Muscle layer of colon (tissue), 2 donors: ENCODE results near the gene IFITM2.

ENCODE experiments used
- H3K27ac ChIP-seq: one replicate; pipeline ENCODE4 v1.7.0; 2013; ENCODE audit warnings: low read depth, mild to moderate bottlenecking, low read length, moderate library complexity
- H3K27me3 ChIP-seq, 2 donors: one replicate each; pipeline ENCODE4 v1.7.0; 2013; ENCODE audit warnings: low read length in 2 of 2, mild to moderate bottlenecking in 2 of 2; ENCODE audit not compliant: insufficient read depth in 2 of 2, control insufficient read depth in 1 of 2
- H3K36me3 ChIP-seq: one replicate; pipeline ENCODE4 v1.7.0; 2013; ENCODE audit warnings: mild to moderate bottlenecking, low read length; ENCODE audit not compliant: insufficient read depth
- H3K4me1 ChIP-seq: one replicate; pipeline ENCODE4 v1.7.0; 2013; ENCODE audit warnings: mild to moderate bottlenecking, low read length; ENCODE audit not compliant: insufficient read depth
- H3K4me3 ChIP-seq, 2 donors: one replicate each; pipeline ENCODE4 v1.7.0; 2013; ENCODE audit warnings: low read length in 2 of 2, low read depth in 1 of 2, mild to moderate bottlenecking in 1 of 2, moderate library complexity in 1 of 2
- H3K9ac ChIP-seq: one replicate; pipeline ENCODE4 v1.7.0; 2013; ENCODE audit warnings: low read length
- H3K9me3 ChIP-seq: one replicate; pipeline ENCODE4 v1.7.0; 2013; ENCODE audit warnings: mild to moderate bottlenecking, low read length
- donor health status: abdominal sarcoma.
- donor health status: Adenocarcinoma of cecum.

IFITM2 gene

GRCh38 chr11:350723-351255, 43.2 kb downstream of the IFITM2 start:
- H3K36me3 ChIP-seq, result no peaks in the 10 kb centered on the region
- H3K4me1 ChIP-seq, result peaks cover 26% of the 10 kb centered on the region
- no peaks in the 10 kb centered on the region for H3K27me3 ChIP-seq
- H3K27ac ChIP-seq, result no peak overlapping the region
- H3K9me3 ChIP-seq, result no peaks in the 10 kb centered on the region
- H3K9ac ChIP-seq, result no peak overlapping the region
- no peak overlapping the region for H3K4me3 ChIP-seq

GRCh38 chr11:351411-351810, 43.8 kb downstream of the IFITM2 start:
- H3K36me3 ChIP-seq, result no peaks in the 10 kb centered on the region
- H3K27me3 ChIP-seq, result no peaks in the 10 kb centered on the region
- H3K9ac ChIP-seq, result no peak overlapping the region
- no peaks in the 10 kb centered on the region for H3K9me3 ChIP-seq
- no peak overlapping the region for H3K4me3 ChIP-seq
- peaks cover 26% of the 10 kb centered on the region for H3K4me1 ChIP-seq
- H3K27ac ChIP-seq, result no peak overlapping the region

- H3K4me3 ChIP-seq, result no peak overlapping the region
- no peaks in the 10 kb centered on the region for H3K36me3 ChIP-seq
- peak overlapping the region; percentile 31 for H3K9ac ChIP-seq
- H3K9me3 ChIP-seq, result no peaks in the 10 kb centered on the region
- no peaks in the 10 kb centered on the region for H3K27me3 ChIP-seq
- H3K27ac ChIP-seq, result peak overlapping the region; percentile 94
- peaks cover 26% of the 10 kb centered on the region for H3K4me1 ChIP-seq
These were observed 44.9 kb downstream of the IFITM2 start for GRCh38 chr11:352456-353031.

DNA sequence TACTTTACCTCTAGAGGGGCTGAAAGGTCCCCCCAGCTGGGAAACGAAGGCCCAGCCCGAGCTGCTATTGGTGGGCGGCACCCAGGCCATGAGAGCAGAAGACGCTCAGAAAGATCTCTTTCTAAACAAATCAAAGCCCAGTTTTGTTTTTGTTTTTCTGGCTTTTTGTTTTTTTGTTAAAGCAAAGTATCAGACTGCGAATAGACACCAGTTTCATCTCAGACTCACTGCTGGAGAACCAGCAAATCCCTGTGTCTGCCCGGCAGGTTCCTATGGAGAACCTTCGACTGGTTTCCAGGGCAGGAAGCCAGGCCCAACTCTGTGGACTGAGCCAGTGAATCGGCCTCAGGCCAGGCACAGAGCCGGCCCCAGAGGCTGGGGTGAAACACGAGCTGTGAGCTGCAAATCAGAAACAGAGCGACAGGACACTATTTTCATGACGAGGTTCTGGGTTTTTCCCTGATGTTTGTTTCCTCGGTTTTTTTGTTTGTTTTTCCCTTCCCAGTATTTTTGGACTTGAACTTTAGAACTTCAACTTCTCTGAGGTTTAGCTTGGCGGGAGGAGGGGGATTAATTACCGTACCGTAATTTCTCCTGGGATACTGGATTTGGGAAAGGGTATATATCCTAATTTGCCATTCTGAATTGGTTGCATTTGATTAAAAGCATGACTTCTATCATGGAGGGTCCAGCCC, 45.7 kb downstream of the IFITM2 start:
- H3K9ac ChIP-seq, result peak overlapping the region; percentile 31
- no peaks in the 10 kb centered on the region for H3K36me3 ChIP-seq
- peaks cover 26% of the 10 kb centered on the region for H3K4me1 ChIP-seq
- peak overlapping the region in 1 of 2 donors; percentile 19 for H3K4me3 ChIP-seq
- peak overlapping the region; percentile 94 for H3K27ac ChIP-seq
- H3K9me3 ChIP-seq, result no peaks in the 10 kb centered on the region
- no peaks in the 10 kb centered on the region for H3K27me3 ChIP-seq

GRCh38 chr11:355581-356458, 48.2 kb downstream of the IFITM2 start:
- Histone ChIP-seq H3K9ac (peak overlapping the region; percentile 58), H3K4me3 (peak overlapping the region in 1 of 2 donors; percentile 38), H3K36me3 (no peaks in the 10 kb centered on the region), H3K4me1 (peaks cover 32% of the 10 kb centered on the region), H3K27ac (peak overlapping the region; percentile 92), H3K27me3 (peaks cover 0 to 5% of the 10 kb centered on the region in 2 donors), H3K9me3 (no peaks in the 10 kb centered on the region)

DNA sequence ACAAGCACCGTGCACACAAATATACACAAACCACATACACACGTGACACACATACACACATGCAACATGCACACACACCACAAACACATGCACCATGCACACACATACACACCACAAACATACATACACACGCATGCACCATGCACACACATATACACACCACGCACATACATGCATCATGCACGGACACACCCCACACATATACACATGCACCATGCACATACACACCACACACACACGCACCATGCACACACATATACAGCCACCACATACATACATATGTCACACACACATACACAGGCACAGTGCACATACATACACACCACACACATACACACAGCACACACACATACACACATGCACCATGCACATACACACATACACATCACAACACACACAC, 49.0 kb downstream of the IFITM2 start:
- Histone ChIP-seq H3K9ac (no peak overlapping the region), H3K36me3 (no peaks in the 10 kb centered on the region), H3K4me1 (peaks cover 32% of the 10 kb centered on the region), H3K9me3 (no peaks in the 10 kb centered on the region), H3K27ac (no peak overlapping the region), H3K4me3 (no peak overlapping the region), H3K27me3 (peaks cover 0 to 5% of the 10 kb centered on the region in 2 donors)

DNA sequence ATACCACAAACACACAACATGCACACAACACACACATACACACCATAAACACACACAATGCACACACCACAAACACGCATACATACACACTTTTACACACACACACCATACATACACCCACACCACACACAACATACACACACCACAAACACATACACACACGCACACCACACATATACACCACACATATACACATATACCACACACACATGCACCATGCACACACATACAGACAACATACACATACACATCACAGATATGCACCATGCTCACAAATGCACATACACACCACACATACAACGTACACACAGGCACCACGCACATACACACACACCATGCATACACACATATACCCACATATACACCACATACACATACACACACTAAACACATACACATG, 50.0 kb downstream of the IFITM2 start:
- Histone ChIP-seq H3K4me3 (no peak overlapping the region), H3K36me3 (no peaks in the 10 kb centered on the region), H3K9me3 (no peaks in the 10 kb centered on the region), H3K9ac (no peak overlapping the region), H3K27me3 (peaks cover 0 to 5% of the 10 kb centered on the region in 2 donors), H3K27ac (no peak overlapping the region), H3K4me1 (peaks cover 28% of the 10 kb centered on the region)

DNA sequence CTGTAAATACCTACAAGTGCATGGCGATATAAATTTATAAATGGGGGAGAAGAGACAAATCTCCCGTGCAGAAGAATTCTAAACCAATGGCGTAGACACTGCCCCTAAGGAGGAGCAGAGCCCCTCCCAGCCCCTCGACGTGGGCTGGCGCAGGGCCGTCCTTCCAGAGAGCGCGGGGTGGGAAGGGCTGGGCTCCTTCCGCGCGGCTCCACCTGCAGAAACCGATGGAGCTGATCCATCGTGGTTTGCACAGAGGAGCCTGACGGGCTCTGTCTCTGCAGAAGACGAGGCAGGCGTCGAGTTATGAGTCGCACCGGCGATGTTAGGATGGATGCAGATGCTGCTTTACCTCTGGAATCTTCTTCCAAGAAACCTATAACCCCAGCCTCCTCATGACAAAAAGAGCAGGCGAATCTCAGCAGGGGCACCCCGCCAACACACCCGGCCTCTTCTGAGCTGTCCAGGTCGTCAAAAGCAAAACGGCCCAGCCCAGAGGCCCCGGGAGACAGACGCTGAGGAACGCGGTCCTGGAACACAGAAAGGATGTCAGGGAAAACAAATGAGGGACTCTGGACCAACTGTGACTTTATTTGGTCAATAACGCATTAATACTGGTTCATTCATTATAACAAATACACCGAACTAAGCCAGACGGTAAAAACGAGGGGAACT, 50.6 kb downstream of the IFITM2 start:
- Histone ChIP-seq H3K27ac (no peak overlapping the region), H3K4me1 (peaks cover 22% of the 10 kb centered on the region), H3K9ac (no peak overlapping the region), H3K36me3 (no peaks in the 10 kb centered on the region), H3K9me3 (no peaks in the 10 kb centered on the region), H3K27me3 (peaks cover 0 to 5% of the 10 kb centered on the region in 2 donors), H3K4me3 (no peak overlapping the region)
